PC-9 (cell line): Measurements from ENCODE around the gene FIGN. TPM values are rescaled to one million over a fixed set of nuclear protein-coding genes. Genes with fewer than 3 reads are reported as not detected.

Source experiments
- BruUV-seq: library from RNA; stranded (reverse); fragments of 400-500 nt; replicated peaks from 2 replicates; lab custom pipeline; 2021; lab: Mats Ljungman, UMichigan
- CTCF ChIA-PET: fragments of 300-600 bp; sonication (Branson Sonifier 250); formaldehyde crosslinking; loops from one replicate; lab custom pipeline; 2022; ENCODE audit warnings: antibody characterized with exemption; lab: Charles Lee
- POLR2A ChIA-PET: fragments of 300-600 bp; sonication (Branson Sonifier 250); formaldehyde crosslinking; loops from one replicate; lab custom pipeline; 2022; ENCODE audit warnings: antibody characterized with exemption; ENCODE audit not compliant: unreplicated experiment; lab: Charles Lee
- DNase-seq, 2 experiments: peaks; one replicate each; pipeline versions ENCODE4 v3.0.0 to v3.0.0-alpha.2; 2015 to 2022; ENCODE audit warnings: mixed read lengths in 1 of 2
- H2AFZ ChIP-seq: fragments of 200-600 bp; sonication (generic); 2 replicates; pipeline ENCODE4 v1.8.1; 2017; ENCODE audit warnings: antibody characterized with exemption
- H3F3A ChIP-seq: fragments of 200-600 bp; sonication (generic); 2 replicates; pipeline ENCODE4 v1.8.1; 2017; ENCODE audit warnings: antibody characterized with exemption, mild to moderate bottlenecking, low read depth; ENCODE audit not compliant: insufficient read depth
- H3K27ac ChIP-seq: fragments of 200-600 bp; sonication (generic); 2 replicates; pipeline ENCODE4 v1.6.1; 2016; ENCODE audit warnings: mixed run types
- H3K27me3 ChIP-seq: fragments of 200-600 bp; sonication (generic); 2 replicates; pipeline ENCODE4 v1.6.1; 2016; ENCODE audit warnings: low read depth, mixed run types; ENCODE audit not compliant: insufficient read depth
- H3K36me3 ChIP-seq: fragments of 200-600 bp; sonication (generic); 2 replicates; pipeline ENCODE4 v1.6.1; 2016; ENCODE audit warnings: low read depth, mixed run types
- H3K4me1 ChIP-seq: fragments of 200-600 bp; sonication (generic); replicated peaks from 2 replicates; pipeline ENCODE4 v1.6.1; 2016; ENCODE audit warnings: mixed run types; ENCODE audit not compliant: insufficient read depth
- H3K4me2 ChIP-seq: fragments of 200-600 bp; sonication (generic); 2 replicates; pipeline ENCODE4 v1.6.1; 2017; ENCODE audit warnings: mixed run types
- H3K4me3 ChIP-seq: fragments of 200-600 bp; sonication (generic); 2 replicates; pipeline ENCODE4 v1.6.1; 2016; ENCODE audit warnings: mixed run types
- H3K79me2 ChIP-seq: fragments of 200-600 bp; sonication (generic); 2 replicates; pipeline ENCODE4 v1.6.1; 2017; ENCODE audit warnings: low read depth, mixed run types
- H3K9me2 ChIP-seq: fragments of 200-600 bp; sonication (generic); 2 replicates; pipeline ENCODE4 v1.8.1; 2017; ENCODE audit warnings: mild to moderate bottlenecking; ENCODE audit not compliant: insufficient read depth
- H3K9me3 ChIP-seq: fragments of 200-600 bp; sonication (generic); 2 replicates; pipeline ENCODE4 v1.8.1; 2016; ENCODE audit warnings: low read depth; ENCODE audit not compliant: insufficient read depth
- H4K20me1 ChIP-seq: fragments of 200-600 bp; sonication (generic); 2 replicates; pipeline ENCODE4 v1.8.1; 2017; ENCODE audit not compliant: insufficient read depth
- EZH2 ChIP-seq: fragments of 200-600 bp; sonication (generic); IDR thresholded peaks from 2 replicates; pipeline ENCODE4 v1.8.0; 2017; ENCODE audit warnings: antibody characterized with exemption, low read depth
- intact Hi-C: fragments of 100-400 bp; cut with micrococcal nuclease; formaldehyde crosslinking; loops from one replicate; pipeline ENCODE4 v1.10.0; 2022; ENCODE audit not compliant: unreplicated experiment
- total RNA-seq: library from RNA; stranded (reverse); gene quantifications from 2 replicates; pipeline ENCODE4 v1.2.3, GENCODE V29; 2021
- TF ChIP-seq, protein P1 (sequence below): fragments of 200-600 bp; sonication (generic); conservative IDR thresholded peaks from 2 replicates; pipeline ENCODE4 v1.6.1; 2017; ENCODE audit warnings: mixed run types, antibody characterized with exemption, mild to moderate bottlenecking, moderate library complexity

Gene FIGN
- total RNA-seq, 1 experiment from 2014 or later: 7.4 TPM

DNA sequence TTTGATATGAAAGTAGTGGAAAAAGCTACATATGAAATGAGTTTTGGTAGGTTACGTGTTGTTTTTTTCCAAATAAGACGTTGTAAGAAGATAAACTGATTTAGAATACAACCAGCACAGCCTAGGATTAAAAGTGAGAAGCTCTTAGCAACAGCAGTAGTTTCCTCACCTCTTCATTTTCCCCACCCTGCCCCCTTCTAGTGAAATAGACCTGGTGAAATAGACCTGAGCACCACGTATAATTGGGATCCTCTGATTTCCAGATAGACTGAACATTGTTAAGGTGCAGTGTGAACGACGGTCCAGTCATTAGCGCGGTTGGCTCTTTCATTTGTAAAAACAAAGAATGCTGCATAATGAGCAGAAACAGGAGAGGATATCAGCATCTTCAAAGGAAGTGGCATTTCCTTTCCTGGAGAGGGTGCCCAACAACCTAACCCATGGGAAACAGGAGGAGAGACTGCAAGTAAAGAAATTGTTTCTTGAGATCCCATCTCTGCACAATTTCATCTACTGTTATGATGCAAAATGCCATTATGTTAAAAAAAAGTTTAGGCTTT lies 114.3 kb downstream of the FIGN start:
- no peaks in the 10 kb centered on the region for H4K20me1 ChIP-seq
- no peaks in the 10 kb centered on the region for H3K79me2 ChIP-seq
- intact Hi-C loops: no loop called here
- no peak for TF ChIP-seq EZH2
- TF ChIP-seq, protein P1, sequence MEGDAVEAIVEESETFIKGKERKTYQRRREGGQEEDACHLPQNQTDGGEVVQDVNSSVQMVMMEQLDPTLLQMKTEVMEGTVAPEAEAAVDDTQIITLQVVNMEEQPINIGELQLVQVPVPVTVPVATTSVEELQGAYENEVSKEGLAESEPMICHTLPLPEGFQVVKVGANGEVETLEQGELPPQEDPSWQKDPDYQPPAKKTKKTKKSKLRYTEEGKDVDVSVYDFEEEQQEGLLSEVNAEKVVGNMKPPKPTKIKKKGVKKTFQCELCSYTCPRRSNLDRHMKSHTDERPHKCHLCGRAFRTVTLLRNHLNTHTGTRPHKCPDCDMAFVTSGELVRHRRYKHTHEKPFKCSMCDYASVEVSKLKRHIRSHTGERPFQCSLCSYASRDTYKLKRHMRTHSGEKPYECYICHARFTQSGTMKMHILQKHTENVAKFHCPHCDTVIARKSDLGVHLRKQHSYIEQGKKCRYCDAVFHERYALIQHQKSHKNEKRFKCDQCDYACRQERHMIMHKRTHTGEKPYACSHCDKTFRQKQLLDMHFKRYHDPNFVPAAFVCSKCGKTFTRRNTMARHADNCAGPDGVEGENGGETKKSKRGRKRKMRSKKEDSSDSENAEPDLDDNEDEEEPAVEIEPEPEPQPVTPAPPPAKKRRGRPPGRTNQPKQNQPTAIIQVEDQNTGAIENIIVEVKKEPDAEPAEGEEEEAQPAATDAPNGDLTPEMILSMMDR: no peak
- no peaks in the 10 kb centered on the region for H3K27me3 ChIP-seq
- DNase-seq: no peak
- H3K36me3 ChIP-seq: no peaks in the 10 kb centered on the region
- H2AFZ ChIP-seq: no peak overlapping the region
- no peaks in the 10 kb centered on the region for H3K9me3 ChIP-seq
- POLR2A ChIA-PET: no interaction called here
- peaks cover 13% of the 10 kb centered on the region for H3K4me1 ChIP-seq
- H3K4me2 ChIP-seq: no peak overlapping the region
- H3F3A ChIP-seq: peaks cover 8% of the 10 kb centered on the region
- no peaks in the 10 kb centered on the region for H3K9me2 ChIP-seq
- CTCF ChIA-PET: no interaction called here
- BruUV-seq: no TSS peak
- no peak overlapping the region for H3K4me3 ChIP-seq
- H3K27ac ChIP-seq: no peak overlapping the region

GRCh38 chr2:163617517-163617916 lies 118.3 kb downstream of the FIGN start:
- Histone ChIP-seq H3K27me3 (no peaks in the 10 kb centered on the region), H3K79me2 (no peaks in the 10 kb centered on the region), H3K9me3 (no peaks in the 10 kb centered on the region), H3K36me3 (no peaks in the 10 kb centered on the region), H3K27ac (no peak overlapping the region), H3K4me3 (no peak overlapping the region), H3K4me2 (no peak overlapping the region), H2AFZ (no peak overlapping the region), H3K4me1 (no peaks in the 10 kb centered on the region), H3F3A (no peaks in the 10 kb centered on the region), H3K9me2 (no peaks in the 10 kb centered on the region), H4K20me1 (no peaks in the 10 kb centered on the region)
- TF ChIP-seq, protein P1: no peak
- no peak for TF ChIP-seq EZH2
- POLR2A ChIA-PET: interaction anchor here (0.7 kb wide), 1 partner anchor 67 kb away, joined by 5 read pairs; no protein-coding TSS in a partner anchor
- no TSS peak for BruUV-seq
- intact Hi-C loops: no loop called here
- DNase-seq: no peak
- CTCF ChIA-PET: no interaction called here

- ChIA-PET CTCF (no interaction called here), POLR2A (no interaction called here)
- TF ChIP-seq, protein P1: no peak
- no peak for TF ChIP-seq EZH2
- H3K4me2 ChIP-seq: no peak overlapping the region
- intact Hi-C loops: no loop called here
- no peaks in the 10 kb centered on the region for H3F3A ChIP-seq
- no peak overlapping the region for H2AFZ ChIP-seq
- no peaks in the 10 kb centered on the region for H3K36me3 ChIP-seq
- no peaks in the 10 kb centered on the region for H3K9me3 ChIP-seq
- no peaks in the 10 kb centered on the region for H3K4me1 ChIP-seq
- H3K79me2 ChIP-seq: no peaks in the 10 kb centered on the region
- H3K27me3 ChIP-seq: no peaks in the 10 kb centered on the region
- BruUV-seq: no TSS peak
- no peak overlapping the region for H3K27ac ChIP-seq
- no peak for DNase-seq
- no peaks in the 10 kb centered on the region for H3K9me2 ChIP-seq
- H3K4me3 ChIP-seq: no peak overlapping the region
- no peaks in the 10 kb centered on the region for H4K20me1 ChIP-seq
Measured at GRCh38 chr2:163613266-163613731, 122.5 kb downstream of the FIGN start.
